NCI-H1092 treated with DMSO at 0.1 percent for 48 hours (cell line): ENCODE results near the gene PDE8B.
A peak's percentile ranks its signal among the peaks of the same experiment; 100 is the strongest.

Experiments
- DNase-seq: peaks from one replicate; lab custom pipeline; 2025; lab: John Stamatoyannopoulos, UW

Gene PDE8B

GRCh38 chr5:77409870-77410621 lies 199.6 kb downstream of the PDE8B start:
- DNase-seq: no peak

GRCh38 chr5:77413049-77413448 lies 202.6 kb downstream of the PDE8B start:
- no peak for DNase-seq

DNA sequence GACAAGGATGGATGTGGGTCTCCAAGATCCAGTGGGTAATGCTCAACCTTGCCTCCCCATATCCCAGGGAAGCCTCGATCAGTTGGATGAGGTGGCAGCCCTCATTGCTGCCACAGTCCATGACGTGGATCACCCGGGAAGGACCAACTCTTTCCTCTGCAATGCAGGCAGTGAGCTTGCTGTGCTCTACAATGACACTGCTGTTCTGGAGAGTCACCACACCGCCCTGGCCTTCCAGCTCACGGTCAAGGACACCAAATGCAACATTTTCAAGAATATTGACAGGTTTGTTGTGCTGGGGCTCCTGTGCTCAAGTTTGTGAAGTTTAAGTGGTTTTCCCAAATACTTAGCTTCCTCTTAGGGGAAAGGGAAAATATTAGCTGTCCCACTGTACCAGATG lies 207.7 kb downstream of the PDE8B start:
- DNase-seq: no peak

GRCh38 chr5:77418601-77419581 lies 208.4 kb downstream of the PDE8B start:
- DNase-seq: no peak

GRCh38 chr5:77419644-77420582 lies 209.4 kb downstream of the PDE8B start:
- no peak for DNase-seq

DNA sequence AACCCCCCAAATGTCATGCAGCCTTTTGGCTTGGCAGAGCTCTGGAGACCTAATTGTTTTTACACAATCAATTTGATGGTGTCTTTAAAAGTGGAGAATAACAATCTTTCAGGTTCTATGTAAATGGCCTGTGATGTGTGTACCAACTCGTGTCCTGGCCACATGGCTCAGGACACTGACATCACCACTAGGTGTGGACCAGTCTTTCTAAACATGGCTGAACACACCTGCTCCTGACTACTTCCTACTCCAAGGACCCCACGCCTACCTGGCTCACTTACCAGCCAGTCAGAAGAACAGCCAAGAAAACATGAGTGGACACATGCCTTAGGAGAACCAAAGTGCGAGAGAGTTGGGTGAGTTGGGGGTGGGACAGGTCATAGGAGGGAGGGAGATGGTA lies 210.5 kb downstream of the PDE8B start:
- DNase-seq: no peak

DNA sequence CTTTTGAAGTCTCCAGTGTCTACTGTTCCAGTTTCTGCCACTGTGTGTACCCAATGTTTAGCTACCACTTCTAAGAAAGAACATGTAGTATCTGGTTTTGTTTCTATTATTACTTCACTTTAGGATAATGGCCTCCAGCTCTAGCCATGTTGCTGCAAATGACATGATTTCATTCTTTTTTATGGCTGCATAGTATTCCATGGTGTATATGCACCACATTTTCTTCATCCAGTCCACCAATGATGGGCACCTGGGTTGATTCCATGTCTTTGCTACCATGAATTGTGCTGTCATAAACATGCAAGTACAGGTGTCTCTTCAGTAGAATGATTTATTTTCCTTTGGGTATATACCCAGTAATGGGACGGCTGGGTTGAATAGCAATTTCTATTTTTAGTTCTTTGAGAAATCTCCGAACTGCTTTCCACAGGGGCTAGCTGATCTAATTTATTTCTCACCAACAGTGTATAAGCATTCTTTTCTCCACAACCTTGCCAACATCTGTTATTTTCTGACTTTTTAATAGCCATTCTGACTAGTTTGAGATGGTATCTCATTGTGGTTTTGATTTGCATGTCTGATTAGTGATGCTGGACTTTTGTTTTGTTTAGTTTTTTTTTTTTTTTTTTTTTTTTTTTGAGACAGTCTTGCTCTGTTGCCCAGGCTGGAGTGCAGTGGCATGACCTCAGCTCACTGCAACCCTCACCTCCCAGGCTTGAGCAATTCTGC lies 212.7 kb downstream of the PDE8B start:
- no peak for DNase-seq

DNA sequence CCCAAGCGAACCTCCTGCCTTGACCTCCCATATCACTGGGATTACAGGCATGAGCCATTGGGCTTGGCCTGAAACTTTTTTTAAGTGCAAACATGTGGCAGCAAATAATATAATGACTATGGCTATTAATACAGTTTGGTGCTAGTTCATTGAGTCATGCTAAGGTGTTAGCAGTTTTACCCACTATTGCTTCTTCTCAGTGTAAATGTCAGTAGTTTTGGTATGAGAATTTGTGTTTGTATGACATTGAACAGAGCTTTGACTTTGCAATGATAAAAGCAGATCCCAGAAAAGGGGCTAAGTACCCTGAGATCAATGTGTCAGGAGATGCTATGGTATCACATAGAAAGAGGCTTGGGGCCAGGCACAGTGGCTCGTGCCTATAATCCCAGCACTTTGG lies 214.4 kb downstream of the PDE8B start:
- DNase-seq: no peak

- DNase-seq: no peak
Measured at GRCh38 chr5:77425420-77425819, 214.9 kb downstream of the PDE8B start.

GRCh38 chr5:77425998-77426659 lies 215.6 kb downstream of the PDE8B start:
- no peak for DNase-seq

- no peak for DNase-seq
Measured at GRCh38 chr5:77426670-77427069, 216.2 kb downstream of the PDE8B start.

GRCh38 chr5:77427998-77428397 lies 217.5 kb downstream of the PDE8B start:
- no peak for DNase-seq

- DNase-seq: no peak
Measured at GRCh38 chr5:77428526-77428925, 218.0 kb downstream of the PDE8B start.

- no peak for DNase-seq
Measured at GRCh38 chr5:77430726-77431125, 220.2 kb downstream of the PDE8B start.

GRCh38 chr5:77431286-77431685 lies 220.8 kb downstream of the PDE8B start:
- no peak for DNase-seq

- no peak for DNase-seq
Measured at GRCh38 chr5:77431719-77432118, 221.2 kb downstream of the PDE8B start.

GRCh38 chr5:77437194-77437593 lies 226.7 kb downstream of the PDE8B start:
- peak; percentile 19 for DNase-seq

- DNase-seq: no peak
Measured at GRCh38 chr5:77438071-77438470, 227.6 kb downstream of the PDE8B start.

- no peak for DNase-seq
Measured at GRCh38 chr5:77443670-77444069, 233.2 kb downstream of the PDE8B start.

DNA sequence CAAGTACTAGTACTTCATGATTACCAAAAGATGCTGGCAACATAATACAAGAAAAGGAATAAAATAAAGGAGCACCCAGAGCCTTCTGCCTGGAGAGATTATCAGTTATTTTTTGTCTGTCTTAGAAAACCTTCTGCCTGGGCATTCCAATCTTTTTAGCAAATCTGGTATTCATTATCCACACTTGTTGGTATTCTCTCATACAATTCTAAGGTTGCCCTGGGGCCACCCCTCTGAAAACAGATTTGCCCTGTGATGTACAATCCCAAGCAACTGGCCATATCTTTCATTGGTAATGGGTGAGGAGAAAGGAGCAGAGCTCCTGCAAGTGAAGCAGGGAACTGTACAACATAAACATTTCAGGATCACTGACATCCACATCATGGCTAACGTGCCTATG lies 233.9 kb downstream of the PDE8B start:
- DNase-seq: no peak

- DNase-seq: no peak
Measured at GRCh38 chr5:77448831-77449230, 238.4 kb downstream of the PDE8B start.
